IMR-90 (cell line): ENCODE data around the gene MAP1LC3B.

ENCODE experiments used
- CHD1 ChIP-seq: IDR thresholded peaks from 2 replicates; pipeline ENCODE4 v1.6.1; 2012; ENCODE audit warnings: low read depth, low read length, improper control_type of control experiment
- NFE2L2 ChIP-seq: fragments of 150-350 bp; IDR thresholded peaks from 2 replicates; pipeline ENCODE4 v1.6.1; 2016; ENCODE audit warnings: low read depth, mild to moderate bottlenecking, low read length
- POLR2A ChIP-seq: IDR thresholded peaks from 2 replicates; pipeline ENCODE4 v1.6.1; 2012; ENCODE audit warnings: mild to moderate bottlenecking, low read depth, low read length
- RAD21 ChIP-seq: IDR thresholded peaks from 2 replicates; pipeline ENCODE4 v1.6.1; 2012; ENCODE audit warnings: low read length, improper control_type of control experiment
- TF ChIP-seq, protein P1 (sequence below): conservative IDR thresholded peaks from 2 replicates; pipeline ENCODE4 v1.5.1; 2012; ENCODE audit warnings: mild to moderate bottlenecking, low read depth, low read length, improper control_type of control experiment
- TF ChIP-seq, protein P2 (sequence below): fragments of 150-350 bp; IDR thresholded peaks from 2 replicates; pipeline ENCODE4 v1.6.1; 2017; ENCODE audit warnings: mild to moderate bottlenecking, antibody characterized with exemption, low read length, low read depth
- TF ChIP-seq, protein P3 (sequence below): fragments of 150-350 bp; IDR thresholded peaks from 2 replicates; pipeline ENCODE4 v1.6.1; 2016; ENCODE audit warnings: low read depth, mild to moderate bottlenecking, low read length, moderate library complexity, borderline replicate concordance

DNA sequence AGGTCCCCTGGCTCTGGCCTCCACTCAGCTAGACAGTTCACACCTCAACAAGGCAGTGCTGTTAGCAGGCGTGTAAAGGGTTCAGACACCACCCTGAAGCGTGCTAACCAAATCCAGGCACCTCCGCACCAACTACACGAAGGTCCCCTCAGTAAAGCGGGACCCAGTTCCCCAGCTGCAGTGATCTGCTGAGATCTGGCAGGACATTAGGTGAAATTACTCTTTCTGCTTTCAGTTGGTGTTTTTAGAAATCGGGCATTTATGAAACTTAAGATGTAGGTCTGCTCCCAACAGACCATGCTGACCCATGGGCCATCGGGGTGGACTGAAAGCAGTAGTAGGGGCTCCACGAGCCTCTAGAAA, 35.7 kb upstream of the MAP1LC3B start:
- TF ChIP-seq, protein P1, sequence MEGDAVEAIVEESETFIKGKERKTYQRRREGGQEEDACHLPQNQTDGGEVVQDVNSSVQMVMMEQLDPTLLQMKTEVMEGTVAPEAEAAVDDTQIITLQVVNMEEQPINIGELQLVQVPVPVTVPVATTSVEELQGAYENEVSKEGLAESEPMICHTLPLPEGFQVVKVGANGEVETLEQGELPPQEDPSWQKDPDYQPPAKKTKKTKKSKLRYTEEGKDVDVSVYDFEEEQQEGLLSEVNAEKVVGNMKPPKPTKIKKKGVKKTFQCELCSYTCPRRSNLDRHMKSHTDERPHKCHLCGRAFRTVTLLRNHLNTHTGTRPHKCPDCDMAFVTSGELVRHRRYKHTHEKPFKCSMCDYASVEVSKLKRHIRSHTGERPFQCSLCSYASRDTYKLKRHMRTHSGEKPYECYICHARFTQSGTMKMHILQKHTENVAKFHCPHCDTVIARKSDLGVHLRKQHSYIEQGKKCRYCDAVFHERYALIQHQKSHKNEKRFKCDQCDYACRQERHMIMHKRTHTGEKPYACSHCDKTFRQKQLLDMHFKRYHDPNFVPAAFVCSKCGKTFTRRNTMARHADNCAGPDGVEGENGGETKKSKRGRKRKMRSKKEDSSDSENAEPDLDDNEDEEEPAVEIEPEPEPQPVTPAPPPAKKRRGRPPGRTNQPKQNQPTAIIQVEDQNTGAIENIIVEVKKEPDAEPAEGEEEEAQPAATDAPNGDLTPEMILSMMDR, result no peak
- TF ChIP-seq, protein P2, sequence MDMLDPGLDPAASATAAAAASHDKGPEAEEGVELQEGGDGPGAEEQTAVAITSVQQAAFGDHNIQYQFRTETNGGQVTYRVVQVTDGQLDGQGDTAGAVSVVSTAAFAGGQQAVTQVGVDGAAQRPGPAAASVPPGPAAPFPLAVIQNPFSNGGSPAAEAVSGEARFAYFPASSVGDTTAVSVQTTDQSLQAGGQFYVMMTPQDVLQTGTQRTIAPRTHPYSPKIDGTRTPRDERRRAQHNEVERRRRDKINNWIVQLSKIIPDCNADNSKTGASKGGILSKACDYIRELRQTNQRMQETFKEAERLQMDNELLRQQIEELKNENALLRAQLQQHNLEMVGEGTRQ, result no peak
- TF ChIP-seq POLR2A (no peak), CHD1 (no peak), NFE2L2 (no peak), RAD21 (no peak)
- TF ChIP-seq, protein P3, sequence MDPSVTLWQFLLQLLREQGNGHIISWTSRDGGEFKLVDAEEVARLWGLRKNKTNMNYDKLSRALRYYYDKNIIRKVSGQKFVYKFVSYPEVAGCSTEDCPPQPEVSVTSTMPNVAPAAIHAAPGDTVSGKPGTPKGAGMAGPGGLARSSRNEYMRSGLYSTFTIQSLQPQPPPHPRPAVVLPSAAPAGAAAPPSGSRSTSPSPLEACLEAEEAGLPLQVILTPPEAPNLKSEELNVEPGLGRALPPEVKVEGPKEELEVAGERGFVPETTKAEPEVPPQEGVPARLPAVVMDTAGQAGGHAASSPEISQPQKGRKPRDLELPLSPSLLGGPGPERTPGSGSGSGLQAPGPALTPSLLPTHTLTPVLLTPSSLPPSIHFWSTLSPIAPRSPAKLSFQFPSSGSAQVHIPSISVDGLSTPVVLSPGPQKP, result no peak
